Activated CD8-positive, alpha-beta memory T cell treated with anti-CD3 and anti-CD28 coated beads for 24 hours (primary cell): ENCODE data around the gene ZBTB49.
A peak's percentile ranks its signal among the peaks of the same experiment; 100 is the strongest.

Experiments
- DNase-seq: peaks from one replicate; pipeline ENCODE4 v3.0.0-alpha.2; 2020

Gene ZBTB49

DNA sequence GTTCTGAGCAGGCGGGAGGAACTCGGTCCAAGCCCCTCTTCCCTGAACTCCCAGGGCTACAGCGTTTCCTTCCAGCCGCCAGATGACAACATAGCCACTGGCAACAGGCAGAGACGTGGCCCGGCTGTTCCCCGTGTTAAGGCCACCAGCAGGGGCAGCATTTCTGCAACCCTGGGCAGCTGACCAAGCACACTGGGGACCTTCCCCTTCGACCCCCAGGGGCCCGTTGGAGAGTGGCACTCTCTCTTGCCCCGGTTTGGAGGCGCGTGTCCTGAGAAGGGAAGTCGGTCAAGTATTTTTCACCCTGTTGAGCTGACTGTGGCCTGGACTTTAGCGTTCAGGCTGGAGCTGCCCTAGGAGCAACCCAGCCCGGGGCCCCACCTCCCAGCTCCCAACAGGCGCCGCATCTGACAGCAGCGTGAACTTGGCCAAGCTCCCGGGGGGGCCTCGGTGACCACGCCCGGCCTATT lies 37.6 kb downstream of the ZBTB49 start:
- DNase-seq: no peak

DNA sequence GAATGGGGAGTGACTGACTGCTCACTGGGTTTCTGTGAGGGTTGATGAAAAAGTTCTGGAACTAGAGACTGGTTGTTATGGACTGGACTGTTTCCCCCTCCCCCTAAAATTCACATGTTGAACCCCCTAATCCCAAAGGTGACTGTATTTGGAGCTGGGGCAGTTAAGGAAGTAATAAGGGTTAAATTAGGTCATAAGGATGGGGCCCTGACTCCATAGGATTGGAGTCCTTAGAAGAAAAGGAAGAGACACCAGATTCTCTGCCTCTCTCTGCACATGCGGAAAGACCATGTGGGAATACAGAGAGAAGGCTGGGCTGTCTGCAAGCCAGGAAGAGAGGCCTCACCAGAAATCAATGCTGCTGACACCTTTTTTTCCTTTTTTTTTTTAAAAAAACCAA lies 38.2 kb downstream of the ZBTB49 start:
- DNase-seq: no peak

DNA sequence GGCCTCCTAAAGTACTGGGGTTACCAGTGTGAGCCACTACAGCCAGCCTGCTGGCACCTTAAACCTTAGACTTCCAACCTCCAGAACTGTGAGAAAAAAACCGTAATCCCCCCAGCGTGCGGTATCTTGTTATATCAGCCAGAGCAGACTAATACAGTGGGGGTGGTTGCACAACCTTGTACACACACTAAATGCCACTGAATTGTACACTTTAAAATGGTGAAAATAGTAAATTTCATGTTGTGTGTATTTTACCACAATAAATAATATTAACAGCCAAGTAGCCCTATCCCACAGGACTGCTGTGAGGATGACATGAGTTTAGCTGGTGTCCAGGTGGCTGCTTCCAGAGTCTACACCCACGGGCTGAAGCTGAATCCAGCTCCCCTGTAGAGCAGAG lies 38.8 kb downstream of the ZBTB49 start:
- DNase-seq: no peak

- DNase-seq: no peak
Measured at GRCh38 chr4:4329496-4329895, 39.4 kb downstream of the ZBTB49 start.

DNA sequence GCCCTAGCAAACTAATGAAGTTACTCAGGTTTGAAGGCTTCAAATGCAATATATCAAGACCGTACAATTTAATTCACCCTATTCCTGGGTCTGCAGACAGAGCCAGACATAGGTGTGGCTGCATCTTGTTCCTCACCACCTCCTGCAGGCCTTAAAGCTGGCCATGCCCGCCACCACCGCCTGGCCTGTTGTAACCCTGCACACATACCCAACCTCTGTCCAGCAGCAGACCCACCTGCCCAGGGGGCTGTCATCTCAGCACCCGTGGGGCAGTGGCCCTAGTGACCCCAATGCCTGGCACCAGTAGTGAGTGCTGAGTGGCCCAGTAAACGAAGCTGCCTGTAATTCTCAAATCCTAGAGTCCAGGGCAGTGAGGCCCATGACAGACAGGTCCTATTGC lies 40.7 kb downstream of the ZBTB49 start:
- DNase-seq: no peak

DNA sequence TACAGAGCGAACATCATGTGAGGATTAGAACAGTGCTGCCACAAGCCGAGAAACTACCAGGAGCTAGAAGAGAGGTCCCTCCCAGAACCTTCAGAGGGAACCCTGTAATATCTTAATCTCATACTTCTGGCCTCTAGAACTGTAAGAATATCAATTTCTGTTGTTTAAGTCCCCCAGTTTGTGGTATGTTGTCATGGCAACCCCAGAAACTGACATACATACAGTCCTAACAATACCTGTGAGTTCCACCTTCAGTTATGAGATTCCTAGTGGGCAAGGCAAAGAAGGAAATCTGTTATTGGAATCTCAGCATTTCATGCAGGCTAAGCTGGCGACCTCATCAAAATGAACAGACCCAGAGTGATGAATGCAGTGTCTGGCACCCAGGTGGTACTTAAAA lies 42.5 kb downstream of the ZBTB49 start:
- no peak for DNase-seq

- DNase-seq: no peak
Measured at GRCh38 chr4:4333265-4333706, 43.2 kb downstream of the ZBTB49 start.

- DNase-seq: peak; percentile 86
Measured at GRCh38 chr4:4334798-4335520, 44.9 kb downstream of the ZBTB49 start.

DNA sequence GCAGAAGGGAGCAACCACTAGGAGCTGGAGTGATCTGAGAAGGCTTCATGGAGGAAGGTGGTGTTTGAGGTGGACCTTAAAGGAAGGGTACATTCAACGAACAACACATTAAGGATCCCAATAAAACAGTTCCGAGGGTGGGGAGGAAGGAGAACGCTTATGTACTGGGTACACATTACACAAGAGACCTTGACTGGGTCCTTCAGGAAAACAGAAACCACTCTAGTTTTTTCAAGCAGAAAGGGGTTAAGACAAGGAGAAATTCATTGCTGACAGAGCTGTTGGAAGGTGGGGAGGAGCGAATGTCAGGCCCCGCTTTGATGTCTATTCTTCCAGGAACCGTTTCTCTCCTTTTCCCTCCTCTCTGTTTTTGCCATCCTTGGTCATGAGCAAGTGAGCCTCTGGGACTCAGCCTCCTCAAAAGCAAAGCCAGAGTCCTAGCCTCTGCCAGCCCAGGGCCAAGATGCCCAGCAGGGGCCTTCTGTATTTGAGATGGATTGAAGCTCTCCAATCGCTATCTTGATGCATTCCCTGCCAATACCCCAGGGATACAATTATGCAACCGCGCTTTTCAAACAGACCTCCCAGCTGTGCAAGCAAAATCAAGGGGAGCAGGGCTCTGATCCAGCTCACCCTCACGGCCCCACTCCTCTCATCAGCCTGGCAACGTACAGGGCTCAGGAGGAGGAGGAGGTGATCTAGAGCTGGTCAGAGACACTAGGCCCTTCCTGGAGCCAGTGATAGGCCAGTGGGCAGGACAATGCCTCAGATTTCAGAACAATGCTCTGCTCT lies 48.4 kb downstream of the ZBTB49 start:
- DNase-seq: no peak

DNA sequence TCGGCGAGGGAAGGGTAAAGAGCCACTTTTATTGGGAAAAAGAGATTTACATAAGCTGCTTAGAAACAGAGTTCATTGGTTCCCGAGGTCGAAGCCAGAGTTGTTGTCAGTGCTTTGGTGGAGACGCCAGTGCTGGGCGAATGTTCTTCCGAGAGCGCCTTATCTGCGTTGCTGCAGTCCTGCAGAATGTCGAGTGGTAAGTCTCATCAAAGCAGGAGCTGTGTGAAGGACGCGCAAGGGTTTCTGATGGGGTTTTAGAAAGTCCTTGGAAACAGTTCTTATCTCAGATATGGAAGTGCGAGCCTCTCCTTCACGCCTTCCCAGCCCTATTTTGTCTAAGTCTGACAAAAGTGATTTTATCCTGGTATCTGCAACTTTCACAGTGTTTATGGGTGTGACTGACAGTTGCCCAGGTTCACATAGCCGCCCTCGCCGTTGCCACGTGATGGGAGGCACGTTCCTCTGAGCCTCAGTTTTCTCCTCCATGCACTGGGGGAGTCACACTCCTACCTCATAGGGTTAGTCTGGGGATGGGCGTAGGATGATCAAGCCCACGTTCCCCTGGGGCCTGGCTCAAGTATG lies 49.5 kb downstream of the ZBTB49 start:
- DNase-seq: no peak

DNA sequence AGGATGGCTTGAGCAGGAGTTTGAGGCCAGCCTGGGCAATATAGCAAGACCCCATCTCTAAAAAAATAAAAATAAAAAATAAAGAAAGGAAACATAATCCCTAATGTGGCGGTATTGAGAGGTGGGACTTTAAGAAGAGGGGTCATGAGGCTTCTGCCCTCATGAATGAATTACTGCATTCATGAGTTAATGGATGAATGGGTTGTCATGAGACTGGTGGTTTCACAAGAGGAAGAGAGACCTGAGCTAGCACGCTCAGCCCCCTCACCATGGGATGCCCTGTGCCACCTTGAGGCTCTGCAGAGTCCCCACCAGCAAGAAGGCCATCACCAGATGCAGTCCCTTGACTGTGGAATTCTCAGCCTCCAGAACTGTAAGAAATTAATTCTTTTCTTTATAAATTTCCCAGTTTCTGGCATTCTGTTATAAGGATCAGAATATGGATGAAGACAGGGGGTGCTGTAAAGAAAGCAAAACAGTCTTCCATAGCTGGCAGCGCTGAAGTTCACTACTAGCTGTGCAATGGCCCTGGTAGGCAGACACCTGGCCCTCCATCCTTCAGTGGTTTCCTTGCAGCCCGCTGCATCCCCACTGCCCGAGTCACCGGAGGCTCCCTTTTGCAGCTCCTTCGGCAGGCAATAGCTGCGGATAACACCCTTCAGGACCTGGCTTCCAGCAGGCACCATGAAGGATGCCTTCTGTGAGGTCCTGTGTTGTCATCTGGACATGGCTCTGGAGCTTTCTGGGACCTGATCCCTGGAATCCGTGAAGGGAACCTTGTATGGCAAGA lies 52.0 kb downstream of the ZBTB49 start:
- DNase-seq: no peak

DNA sequence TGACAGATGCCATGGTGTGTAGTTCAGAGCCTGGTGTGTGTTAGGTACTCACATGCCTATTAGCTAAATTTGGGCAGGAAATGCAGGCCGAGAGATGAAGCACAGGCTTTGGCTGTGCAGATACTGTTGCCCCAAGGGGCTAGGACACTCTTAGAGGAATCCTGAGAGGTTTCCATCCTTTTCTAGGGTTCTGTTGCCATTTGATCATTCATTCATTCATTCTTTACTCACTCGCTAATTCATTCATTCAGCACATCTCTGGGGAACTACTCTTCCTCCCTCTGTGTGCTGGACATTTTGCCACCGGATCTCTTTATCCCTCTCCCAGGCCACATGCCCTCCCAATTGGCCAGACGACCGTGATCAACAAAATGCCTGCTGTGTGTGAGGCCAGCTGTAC lies 53.0 kb downstream of the ZBTB49 start:
- DNase-seq: no peak

- no peak for DNase-seq
Measured at GRCh38 chr4:4344915-4345527, 55.0 kb downstream of the ZBTB49 start.

- no peak for DNase-seq
Measured at GRCh38 chr4:4347585-4347984, 57.5 kb downstream of the ZBTB49 start.

GRCh38 chr4:4348585-4348984 lies 58.5 kb downstream of the ZBTB49 start:
- DNase-seq: peak; percentile 61

GRCh38 chr4:4349867-4350266 lies 59.8 kb downstream of the ZBTB49 start:
- DNase-seq: no peak

DNA sequence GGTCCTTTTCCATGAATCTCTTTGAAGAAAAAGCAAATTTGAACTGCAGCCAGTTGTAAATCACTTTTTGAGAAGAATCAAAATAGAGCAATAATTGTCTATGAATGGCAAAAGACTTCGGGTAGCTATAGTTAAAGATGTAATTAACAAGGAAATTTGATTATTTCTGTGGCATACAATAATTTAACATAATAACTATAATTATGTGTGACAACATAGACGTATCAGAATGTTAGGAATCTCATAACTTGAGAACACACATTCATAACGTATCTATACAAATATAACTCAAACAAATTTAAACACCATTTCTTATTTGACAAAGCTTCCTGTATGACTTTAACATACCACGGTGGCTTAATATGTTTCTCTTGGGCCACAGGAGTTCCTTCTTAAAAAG lies 60.9 kb downstream of the ZBTB49 start:
- no peak for DNase-seq

DNA sequence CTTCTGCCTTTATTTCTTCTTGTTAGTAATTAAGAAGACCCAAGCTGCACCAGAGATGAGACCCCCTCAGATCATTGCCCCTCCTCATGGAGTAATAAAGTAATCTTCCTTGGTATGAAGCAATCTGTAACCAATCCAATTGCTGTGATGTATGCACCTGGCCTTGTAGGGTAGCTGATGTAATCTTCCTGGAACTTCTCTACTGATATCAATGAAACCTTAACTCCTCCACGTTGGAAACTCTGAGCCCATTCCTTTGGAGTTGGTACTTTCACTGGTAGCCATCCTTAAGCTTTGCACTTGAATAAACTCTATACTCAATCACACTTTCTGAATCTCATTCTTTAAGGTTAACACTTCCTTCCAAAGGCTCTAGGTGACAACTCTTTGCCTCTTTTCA lies 65.3 kb downstream of the ZBTB49 start:
- DNase-seq: no peak

- no peak for DNase-seq
Measured at GRCh38 chr4:4356106-4357041, 66.3 kb downstream of the ZBTB49 start.

DNA sequence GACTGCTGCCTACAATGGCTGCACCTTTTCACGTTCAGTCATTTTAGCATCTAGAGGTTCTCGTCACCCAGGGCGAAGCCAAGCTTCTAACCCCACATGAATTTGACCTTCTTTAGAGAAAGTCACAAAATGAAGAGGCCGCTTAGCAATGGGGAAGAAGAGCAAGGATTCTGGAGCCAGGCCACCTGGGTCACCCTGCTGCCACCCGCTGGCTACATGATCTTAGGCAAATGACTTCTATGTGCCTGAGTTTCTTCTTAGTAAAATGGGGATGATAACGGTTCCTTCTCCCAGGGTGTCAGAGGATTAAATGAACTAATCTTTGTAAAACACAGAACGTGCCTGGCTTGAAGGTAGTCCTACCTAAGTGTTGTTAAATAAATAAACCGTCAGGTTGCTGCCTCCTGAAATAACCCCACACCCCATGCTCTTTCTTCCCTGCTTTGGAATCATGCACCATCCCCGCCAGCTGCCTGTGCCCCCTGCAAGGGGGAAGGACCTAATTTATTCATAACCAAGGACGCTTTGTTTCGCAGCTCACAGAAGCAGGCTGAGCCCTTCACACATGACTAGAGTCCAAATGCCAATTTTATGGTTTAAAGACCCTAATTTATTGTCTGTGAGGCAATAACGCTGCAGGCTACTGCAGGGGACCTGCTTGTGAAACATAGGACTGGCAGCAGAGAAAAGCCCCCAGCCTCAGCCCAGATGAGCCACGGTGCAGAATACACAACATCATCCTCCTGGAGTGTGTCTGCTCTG lies 68.2 kb downstream of the ZBTB49 start:
- DNase-seq: no peak

GRCh38 chr4:4361883-4362282 lies 71.8 kb downstream of the ZBTB49 start:
- DNase-seq: no peak
